ENCODE results near the gene PARVG.

PARVG gene

DNA sequence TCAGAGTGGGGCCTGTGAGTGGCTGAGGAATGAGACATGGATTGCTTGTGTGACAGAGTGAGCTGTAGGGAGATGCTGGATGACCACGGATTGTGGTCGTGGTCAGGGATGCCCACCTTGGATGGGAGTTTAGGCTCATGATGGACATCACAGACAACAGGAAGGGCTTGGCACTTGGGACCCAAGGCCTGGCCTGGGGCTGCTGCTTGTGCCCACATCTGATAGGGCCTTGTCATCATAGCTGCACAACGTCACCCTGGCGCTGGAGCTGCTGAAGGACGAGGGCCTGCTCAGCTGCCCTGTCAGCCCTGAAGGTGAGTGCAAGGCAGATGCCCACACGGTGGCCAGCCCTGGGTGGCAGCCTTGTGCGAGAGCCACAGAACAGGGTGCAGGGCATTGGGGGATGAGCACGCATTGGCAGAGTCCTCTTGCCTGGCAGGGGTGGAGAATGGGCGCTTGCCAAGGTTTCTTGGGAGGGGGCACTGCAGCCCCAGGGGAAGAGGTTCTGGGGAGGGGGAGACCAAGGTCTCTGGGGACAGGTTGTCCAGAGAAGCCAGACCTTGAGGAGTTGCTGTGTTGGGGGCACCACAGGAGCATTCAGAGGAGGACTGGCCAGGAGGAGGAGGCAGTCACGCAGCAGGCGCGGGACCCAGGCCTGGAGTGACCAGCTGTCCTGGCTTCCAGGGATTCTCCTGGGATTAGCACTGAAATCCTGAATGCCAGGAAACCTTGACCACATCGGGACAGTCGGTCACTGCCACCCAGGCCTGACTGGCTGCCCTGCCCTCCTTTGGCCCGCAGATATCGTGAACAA, 25.0 kb downstream of the PARVG start:
- peak overlapping the region; percentile 84 for H3K14ac ChIP-seq (ENCODE audit: low read length)
- peak overlapping the region; percentile 53 for H4K91ac ChIP-seq (ENCODE audit: low read depth, low read length, poor library complexity)
- peaks cover 2% of the 10 kb centered on the region for H3K79me1 ChIP-seq (ENCODE audit: low read depth, low read length)
- DNase-seq (ENCODE audit: low spot score): no peak
- H3K36me3 ChIP-seq (replicated peaks in 1 of 2; ENCODE audit: control insufficient read depth in 2 of 2, insufficient read depth in 2 of 2, low read length in 2 of 2): no peaks in the 10 kb centered on the region
- H3K9me3 ChIP-seq (replicated peaks in 1 of 2; ENCODE audit: control insufficient read depth in 2 of 2, insufficient read depth in 1 of 2, low read depth in 1 of 2, low read length in 2 of 2): no peaks in the 10 kb centered on the region
- peak overlapping the region; percentile 97 for H2BK120ac ChIP-seq (ENCODE audit: low read depth, low read length)
- peak overlapping the region; percentile 52 for H3K23ac ChIP-seq (ENCODE audit: low read depth, low read length, poor library complexity)
- H2BK5ac ChIP-seq (ENCODE audit: low read length): peak overlapping the region; percentile 71
- peak overlapping the region; percentile 84 for H2BK12ac ChIP-seq (ENCODE audit: low read length)
- no peak overlapping the region for H3K4me2 ChIP-seq (ENCODE audit: insufficient read depth, low read length, poor library complexity, severe bottlenecking)
- peak overlapping the region; percentile 81 for H3K9ac ChIP-seq (ENCODE audit: low read depth, low read length, poor library complexity)
- peak overlapping the region; percentile 92 for H4K8ac ChIP-seq (ENCODE audit: low read depth, low read length)
- peak overlapping the region; percentile 23 for H3K4ac ChIP-seq (ENCODE audit: low read length)
- peak overlapping the region; percentile 98 for H2BK15ac ChIP-seq (ENCODE audit: low read length)
- no peak overlapping the region for H2AFZ ChIP-seq (ENCODE audit: low read length)
- peak overlapping the region; percentile 87 for H2AK5ac ChIP-seq (ENCODE audit: low read depth, low read length)
- peaks cover 0 to 23% (median 0%) of the 10 kb centered on the region in 3 experiments for H3K27me3 ChIP-seq (ENCODE audit: control insufficient read depth in 3 of 3, insufficient read depth in 3 of 3, low read depth in 1 of 3, low read length in 3 of 3)
- H3K18ac ChIP-seq (ENCODE audit: low read length): peak overlapping the region; percentile 84
- H3K4me1 ChIP-seq (ENCODE audit: control insufficient read depth in 2 of 2, insufficient read depth in 1 of 2, low read depth in 1 of 2, low read length in 2 of 2): peaks cover 0 to 2% of the 10 kb centered on the region in 2 donors
- no CpG with 5 or more reads among the region's 16 CpGs for WGBS, 2 donors (ENCODE audit: extremely low coverage in 2 of 2, insufficient read length in 2 of 2, insufficient replicate concordance in 1 of 2)
- no peak overlapping the region for H3K27ac ChIP-seq (replicated peaks; ENCODE audit: low read length)
- peak overlapping the region in 1 of 2 donors; percentile 59 for H3K4me3 ChIP-seq (ENCODE audit: low read length in 2 of 2)

DNA sequence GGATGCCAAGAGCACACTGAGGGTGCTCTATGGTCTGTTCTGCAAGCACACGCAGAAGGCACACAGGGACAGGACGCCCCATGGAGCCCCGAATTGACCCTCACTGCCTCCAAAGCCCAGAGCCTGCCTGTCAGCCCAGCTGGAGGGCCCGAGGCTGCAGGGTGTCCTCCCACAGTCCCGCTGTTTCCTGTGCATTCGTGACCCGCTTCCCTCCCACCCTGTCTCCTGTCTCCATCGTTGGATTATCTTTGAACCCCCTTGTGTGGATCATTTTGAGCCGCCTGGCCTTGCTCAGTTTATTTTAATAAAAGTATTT, 25.6 kb downstream of the PARVG start:
- Histone ChIP-seq H3K36me3 (replicated peaks in 1 of 2; ENCODE audit: control insufficient read depth in 2 of 2, insufficient read depth in 2 of 2, low read length in 2 of 2) (no peaks in the 10 kb centered on the region), H2BK5ac (ENCODE audit: low read length) (peak overlapping the region; percentile 71), H3K4me1 (ENCODE audit: control insufficient read depth in 2 of 2, insufficient read depth in 1 of 2, low read depth in 1 of 2, low read length in 2 of 2) (peaks cover 0 to 2% of the 10 kb centered on the region in 2 donors), H2BK12ac (ENCODE audit: low read length) (peak overlapping the region; percentile 84), H3K79me1 (ENCODE audit: low read depth, low read length) (peaks cover 2% of the 10 kb centered on the region), H3K4me3 (ENCODE audit: low read length in 2 of 2) (no peak overlapping the region), H2BK120ac (ENCODE audit: low read depth, low read length) (peak overlapping the region; percentile 97), H3K18ac (ENCODE audit: low read length) (peak overlapping the region; percentile 38), H3K23ac (ENCODE audit: low read depth, low read length, poor library complexity) (no peak overlapping the region), H2AFZ (ENCODE audit: low read length) (no peak overlapping the region), H4K91ac (ENCODE audit: low read depth, low read length, poor library complexity) (peak overlapping the region; percentile 53), H3K4me2 (ENCODE audit: insufficient read depth, low read length, poor library complexity, severe bottlenecking) (no peak overlapping the region), H4K8ac (ENCODE audit: low read depth, low read length) (peak overlapping the region; percentile 92), H3K9me3 (replicated peaks in 1 of 2; ENCODE audit: control insufficient read depth in 2 of 2, insufficient read depth in 1 of 2, low read depth in 1 of 2, low read length in 2 of 2) (no peaks in the 10 kb centered on the region), H3K27me3 (ENCODE audit: control insufficient read depth in 3 of 3, insufficient read depth in 3 of 3, low read depth in 1 of 3, low read length in 3 of 3) (peaks cover 0 to 19% (median 0%) of the 10 kb centered on the region in 3 experiments), H3K14ac (ENCODE audit: low read length) (no peak overlapping the region), H2AK5ac (ENCODE audit: low read depth, low read length) (peak overlapping the region; percentile 87), H3K4ac (ENCODE audit: low read length) (no peak overlapping the region), H3K9ac (ENCODE audit: low read depth, low read length, poor library complexity) (peak overlapping the region; percentile 81), H2BK15ac (ENCODE audit: low read length) (peak overlapping the region; percentile 98), H3K27ac (replicated peaks; ENCODE audit: low read length) (no peak overlapping the region)
- WGBS, 2 donors (ENCODE audit: extremely low coverage in 2 of 2, insufficient read length in 2 of 2, insufficient replicate concordance in 1 of 2): no CpG with 5 or more reads among the region's 9 CpGs
- no peak for DNase-seq (ENCODE audit: low spot score)

DNA sequence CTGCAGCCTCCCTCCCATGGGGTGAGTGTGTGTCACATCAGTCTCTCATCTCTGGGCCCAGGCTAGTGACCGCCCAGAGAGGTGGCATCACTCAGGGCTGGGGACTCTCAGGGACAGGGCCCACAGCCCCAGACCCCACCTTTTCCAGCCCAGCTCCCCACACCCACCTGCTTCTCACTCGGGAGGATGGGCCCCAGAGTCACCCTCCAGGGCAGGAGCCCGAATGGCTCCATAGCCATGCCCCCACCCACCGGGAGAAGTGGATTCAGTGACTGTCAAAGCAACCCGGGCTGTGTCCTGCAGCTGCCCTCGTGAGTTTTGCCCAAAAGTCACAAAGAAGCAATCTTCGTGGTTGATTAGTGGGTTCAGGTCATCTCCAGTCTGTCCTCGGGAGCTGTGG, 26.0 kb downstream of the PARVG start:
- WGBS, 2 donors (ENCODE audit: extremely low coverage in 2 of 2, insufficient read length in 2 of 2, insufficient replicate concordance in 1 of 2): no CpG with 5 or more reads among the region's 8 CpGs
- Histone ChIP-seq H3K27ac (replicated peaks; ENCODE audit: low read length) (no peak overlapping the region), H2BK120ac (ENCODE audit: low read depth, low read length) (no peak overlapping the region), H3K4me3 (ENCODE audit: low read length in 2 of 2) (no peak overlapping the region), H4K91ac (ENCODE audit: low read depth, low read length, poor library complexity) (no peak overlapping the region), H4K8ac (ENCODE audit: low read depth, low read length) (no peak overlapping the region), H3K4me1 (ENCODE audit: control insufficient read depth in 2 of 2, insufficient read depth in 1 of 2, low read depth in 1 of 2, low read length in 2 of 2) (peaks cover 0 to 3% of the 10 kb centered on the region in 2 donors), H3K9me3 (replicated peaks in 1 of 2; ENCODE audit: control insufficient read depth in 2 of 2, insufficient read depth in 1 of 2, low read depth in 1 of 2, low read length in 2 of 2) (no peaks in the 10 kb centered on the region), H3K4me2 (ENCODE audit: insufficient read depth, low read length, poor library complexity, severe bottlenecking) (no peak overlapping the region), H3K14ac (ENCODE audit: low read length) (peak overlapping the region; percentile 71), H2AK5ac (ENCODE audit: low read depth, low read length) (peak overlapping the region; percentile 75), H2AFZ (ENCODE audit: low read length) (no peak overlapping the region), H3K27me3 (ENCODE audit: control insufficient read depth in 3 of 3, insufficient read depth in 3 of 3, low read depth in 1 of 3, low read length in 3 of 3) (peaks cover 0 to 15% (median 0%) of the 10 kb centered on the region in 3 experiments), H3K9ac (ENCODE audit: low read depth, low read length, poor library complexity) (peak overlapping the region; percentile 2), H3K36me3 (replicated peaks in 1 of 2; ENCODE audit: control insufficient read depth in 2 of 2, insufficient read depth in 2 of 2, low read length in 2 of 2) (no peaks in the 10 kb centered on the region), H2BK12ac (ENCODE audit: low read length) (no peak overlapping the region), H3K23ac (ENCODE audit: low read depth, low read length, poor library complexity) (no peak overlapping the region), H2BK15ac (ENCODE audit: low read length) (peak overlapping the region; percentile 98), H2BK5ac (ENCODE audit: low read length) (peak overlapping the region; percentile 71), H3K18ac (ENCODE audit: low read length) (no peak overlapping the region), H3K79me1 (ENCODE audit: low read depth, low read length) (peaks cover 2% of the 10 kb centered on the region), H3K4ac (ENCODE audit: low read length) (no peak overlapping the region)
- no peak for DNase-seq (ENCODE audit: low spot score)

DNA sequence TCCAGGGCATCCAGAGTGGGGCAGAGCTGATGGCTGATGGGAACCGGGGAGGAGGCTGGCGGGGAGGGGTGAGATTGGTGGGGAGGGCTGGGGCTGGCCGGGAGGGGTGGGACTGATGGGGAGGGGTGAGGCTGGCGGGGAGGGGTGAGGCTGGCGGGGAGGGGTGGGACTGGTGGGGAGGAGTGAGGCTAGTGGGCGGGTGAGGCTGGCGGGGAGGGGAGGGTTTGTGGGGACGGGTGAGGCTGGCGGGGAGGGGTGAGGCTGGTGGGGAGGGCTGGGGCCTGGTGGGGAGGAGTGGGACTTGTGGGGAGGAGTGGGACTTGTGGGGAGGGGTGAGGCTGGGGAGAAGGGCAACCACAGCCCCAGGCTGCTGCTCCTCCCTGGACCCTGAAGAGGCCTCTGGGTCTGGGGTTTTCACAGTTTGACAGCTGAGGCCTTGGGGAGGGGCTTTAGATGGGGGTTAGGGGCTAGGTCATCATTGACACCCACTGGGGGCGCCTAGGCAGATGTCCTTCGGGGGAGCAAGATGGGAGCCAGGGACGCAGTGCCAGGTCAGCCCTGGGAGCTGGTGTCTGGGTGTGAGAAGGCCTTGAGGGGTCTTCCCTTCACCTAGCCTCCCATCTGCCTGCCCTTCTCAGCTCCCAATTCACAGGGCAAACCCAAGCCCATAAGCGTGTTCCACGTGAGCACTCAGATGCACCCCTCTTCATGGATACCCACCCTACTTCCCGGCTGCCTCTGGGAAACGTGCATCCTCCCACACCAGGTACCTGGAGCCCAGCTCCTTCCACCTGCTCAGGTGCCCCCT, 26.7 kb downstream of the PARVG start:
- Histone ChIP-seq H3K9ac (ENCODE audit: low read depth, low read length, poor library complexity) (peak overlapping the region; percentile 2), H2BK5ac (ENCODE audit: low read length) (no peak overlapping the region), H2AFZ (ENCODE audit: low read length) (no peak overlapping the region), H3K4me1 (ENCODE audit: control insufficient read depth in 2 of 2, insufficient read depth in 1 of 2, low read depth in 1 of 2, low read length in 2 of 2) (peaks cover 0 to 5% of the 10 kb centered on the region in 2 donors), H4K91ac (ENCODE audit: low read depth, low read length, poor library complexity) (no peak overlapping the region), H3K14ac (ENCODE audit: low read length) (no peak overlapping the region), H2BK15ac (ENCODE audit: low read length) (no peak overlapping the region), H3K27me3 (ENCODE audit: control insufficient read depth in 3 of 3, insufficient read depth in 3 of 3, low read depth in 1 of 3, low read length in 3 of 3) (peaks cover 0 to 9% (median 0%) of the 10 kb centered on the region in 3 experiments), H3K4ac (ENCODE audit: low read length) (no peak overlapping the region), H3K23ac (ENCODE audit: low read depth, low read length, poor library complexity) (no peak overlapping the region), H3K9me3 (replicated peaks in 1 of 2; ENCODE audit: control insufficient read depth in 2 of 2, insufficient read depth in 1 of 2, low read depth in 1 of 2, low read length in 2 of 2) (no peaks in the 10 kb centered on the region), H3K18ac (ENCODE audit: low read length) (peak overlapping the region; percentile 36), H4K8ac (ENCODE audit: low read depth, low read length) (no peak overlapping the region), H3K4me3 (ENCODE audit: low read length in 2 of 2) (no peak overlapping the region), H2BK12ac (ENCODE audit: low read length) (no peak overlapping the region), H2BK120ac (ENCODE audit: low read depth, low read length) (no peak overlapping the region), H3K79me1 (ENCODE audit: low read depth, low read length) (peaks cover 2% of the 10 kb centered on the region), H3K4me2 (ENCODE audit: insufficient read depth, low read length, poor library complexity, severe bottlenecking) (no peak overlapping the region), H2AK5ac (ENCODE audit: low read depth, low read length) (no peak overlapping the region), H3K27ac (replicated peaks; ENCODE audit: low read length) (no peak overlapping the region), H3K36me3 (replicated peaks in 1 of 2; ENCODE audit: control insufficient read depth in 2 of 2, insufficient read depth in 2 of 2, low read length in 2 of 2) (no peaks in the 10 kb centered on the region)
- WGBS, 2 donors (ENCODE audit: extremely low coverage in 2 of 2, insufficient read length in 2 of 2, insufficient replicate concordance in 1 of 2): no CpG with 5 or more reads among the region's 16 CpGs
- no peak for DNase-seq (ENCODE audit: low spot score)

Data from neuronal stem cell (in vitro differentiated cells).